Vagina (tissue), 2 donors: Measurements from ENCODE around the gene DCTN5. TPM values are rescaled to one million over a fixed set of nuclear protein-coding genes. Genes with fewer than 3 reads are reported as not detected.

Experiments used
- DNase-seq, 2 donors: peaks; one replicate each; pipeline ENCODE4 v3.0.0-alpha.2; 2017; ENCODE audit errors: extremely low spot score in 2 of 2
- H3K27ac ChIP-seq: fragments of 200-600 bp; sonication (generic); one replicate; pipeline ENCODE4 v1.5.1; 2019
- H3K27me3 ChIP-seq: fragments of 200-600 bp; sonication (generic); one replicate; pipeline ENCODE4 v1.5.1; 2019
- H3K36me3 ChIP-seq, 2 donors: fragments of 200-600 bp; sonication (generic); one replicate each; pipeline ENCODE4 v1.5.1; 2017 to 2019
- H3K4me1 ChIP-seq: fragments of 200-600 bp; sonication (generic); one replicate; pipeline ENCODE4 v1.5.1; 2019
- H3K4me3 ChIP-seq, 2 donors: fragments of 200-600 bp; sonication (generic); 1 replicate in 1 of 2; 2 replicates in 1 of 2; pipeline ENCODE4 v1.5.1; 2016 to 2019
- H3K9me3 ChIP-seq: fragments of 200-600 bp; sonication (generic); one replicate; pipeline ENCODE4 v1.5.1; 2019
- POLR2A ChIP-seq, 2 donors: fragments of 450-650 bp; IDR thresholded peaks; one replicate each; pipeline ENCODE4 v1.6.1; 2017; ENCODE audit warnings: antibody characterized with exemption in 2 of 2, mild to moderate bottlenecking in 2 of 2, moderate library complexity in 2 of 2
- POLR2AphosphoS5 ChIP-seq, 2 donors: sonication (generic); formaldehyde crosslinking; IDR thresholded peaks; one replicate each; pipeline ENCODE4 v1.9.0; 2017; ENCODE audit warnings: antibody characterized with exemption in 2 of 2, mild to moderate bottlenecking in 2 of 2, low read depth in 1 of 2; ENCODE audit not compliant: insufficient read depth in 1 of 2
- intact Hi-C: fragments of 100-400 bp; cut with DNase I; formaldehyde crosslinking; loops from one replicate; pipeline ENCODE4 v1.15.1; 2023
- total RNA-seq: library from RNA; depleted of rRNA; stranded (reverse); fragments of >200 nt; gene quantifications from one replicate; pipeline ENCODE4 v1.2.3, GENCODE V29; 2016
- TF ChIP-seq, protein P1 (sequence below), 3 experiments: fragments of 450-650 bp in 2 of 3; fragments of 200-600 bp in 1 of 3; sonication (generic) in 1 of 3; IDR thresholded peaks; one replicate each; pipeline ENCODE4 v1.5.1; 2017 to 2019; ENCODE audit warnings: antibody characterized with exemption in 3 of 3, mild to moderate bottlenecking in 2 of 3, moderate library complexity in 2 of 3

The DCTN5 gene
- total RNA-seq, 1 donor from 2014 or later: 23.6 TPM

DNA sequence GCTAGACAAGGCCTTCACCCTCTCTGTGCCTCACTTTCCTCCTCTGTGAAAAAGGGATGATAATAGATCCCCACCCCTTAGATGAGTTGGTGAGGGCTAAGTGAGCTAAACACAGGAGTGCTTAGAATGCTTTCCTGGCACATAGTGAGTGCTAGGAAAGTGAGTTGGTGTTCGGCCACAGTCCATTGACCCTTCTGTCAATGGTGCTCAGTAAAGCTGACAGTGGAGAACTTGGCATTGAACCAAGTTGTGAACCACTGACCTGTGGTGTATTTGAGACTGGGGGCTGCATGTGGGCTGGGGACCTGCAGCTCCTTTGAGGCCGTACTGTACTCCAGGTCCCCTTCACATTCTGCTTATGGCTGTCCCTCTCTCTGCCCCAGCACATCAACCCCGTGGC lies 42.2 kb downstream of the DCTN5 start:
- Histone ChIP-seq H3K27me3 (no peaks in the 10 kb centered on the region), H3K4me1 (peaks cover 14% of the 10 kb centered on the region), H3K4me3 (no peak overlapping the region), H3K9me3 (no peaks in the 10 kb centered on the region), H3K27ac (no peak overlapping the region), H3K36me3 (peaks cover 0 to 30% of the 10 kb centered on the region in 2 donors)
- TF ChIP-seq, protein P1, sequence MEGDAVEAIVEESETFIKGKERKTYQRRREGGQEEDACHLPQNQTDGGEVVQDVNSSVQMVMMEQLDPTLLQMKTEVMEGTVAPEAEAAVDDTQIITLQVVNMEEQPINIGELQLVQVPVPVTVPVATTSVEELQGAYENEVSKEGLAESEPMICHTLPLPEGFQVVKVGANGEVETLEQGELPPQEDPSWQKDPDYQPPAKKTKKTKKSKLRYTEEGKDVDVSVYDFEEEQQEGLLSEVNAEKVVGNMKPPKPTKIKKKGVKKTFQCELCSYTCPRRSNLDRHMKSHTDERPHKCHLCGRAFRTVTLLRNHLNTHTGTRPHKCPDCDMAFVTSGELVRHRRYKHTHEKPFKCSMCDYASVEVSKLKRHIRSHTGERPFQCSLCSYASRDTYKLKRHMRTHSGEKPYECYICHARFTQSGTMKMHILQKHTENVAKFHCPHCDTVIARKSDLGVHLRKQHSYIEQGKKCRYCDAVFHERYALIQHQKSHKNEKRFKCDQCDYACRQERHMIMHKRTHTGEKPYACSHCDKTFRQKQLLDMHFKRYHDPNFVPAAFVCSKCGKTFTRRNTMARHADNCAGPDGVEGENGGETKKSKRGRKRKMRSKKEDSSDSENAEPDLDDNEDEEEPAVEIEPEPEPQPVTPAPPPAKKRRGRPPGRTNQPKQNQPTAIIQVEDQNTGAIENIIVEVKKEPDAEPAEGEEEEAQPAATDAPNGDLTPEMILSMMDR (IDR thresholded peaks at IDR 0.05): no peak
- no peak for TF ChIP-seq POLR2A (IDR thresholded peaks at IDR 0.05)
- TF ChIP-seq POLR2AphosphoS5 (IDR thresholded peaks at IDR 0.05; ENCODE audit: insufficient read depth in 1 of 2, low read depth in 1 of 2): no peak
- intact Hi-C loops: no loop called here
- DNase-seq: no peak

DNA sequence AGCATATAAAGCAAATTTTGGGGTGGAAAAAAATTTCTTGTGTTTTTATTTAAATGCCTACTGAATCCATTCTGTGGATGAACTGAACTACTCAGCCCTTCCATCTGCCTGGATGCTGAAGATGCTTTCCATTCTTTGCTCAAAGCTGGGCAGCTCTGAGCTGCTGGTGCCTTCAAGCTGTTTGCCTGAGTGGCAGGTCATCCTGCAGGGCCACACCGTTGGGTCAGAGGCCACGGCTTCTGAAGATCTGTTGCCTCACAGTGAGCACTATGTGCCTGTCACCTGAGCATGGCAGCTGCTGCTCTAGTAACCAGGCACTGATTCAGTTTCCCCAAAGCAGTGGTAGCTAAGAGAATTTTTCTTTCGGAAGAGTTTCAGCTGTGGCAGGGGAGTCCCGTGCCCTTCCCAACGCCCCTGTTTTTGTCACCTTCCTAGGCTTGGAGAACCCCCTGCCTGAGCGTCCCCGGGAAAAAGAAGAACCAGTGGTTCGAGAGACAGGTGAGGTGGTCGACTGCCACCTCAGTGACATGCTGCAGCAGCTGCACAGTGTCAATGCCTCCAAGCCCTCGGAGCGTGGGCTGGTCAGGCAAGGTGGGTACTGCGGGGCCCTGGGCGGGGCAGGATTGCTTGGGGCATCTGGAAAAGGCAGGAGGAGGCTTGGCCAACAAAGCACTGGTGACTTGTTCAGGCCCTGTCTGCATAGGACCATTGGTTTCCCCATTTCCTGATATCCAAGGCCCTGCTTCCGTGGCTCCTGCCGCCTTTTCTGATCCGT lies 46.0 kb downstream of the DCTN5 start:
- Histone ChIP-seq H3K27ac (no peak overlapping the region), H3K4me3 (no peak overlapping the region), H3K36me3 (peaks cover 0 to 58% of the 10 kb centered on the region in 2 donors), H3K9me3 (no peaks in the 10 kb centered on the region), H3K4me1 (no peaks in the 10 kb centered on the region), H3K27me3 (no peaks in the 10 kb centered on the region)
- DNase-seq: no peak
- TF ChIP-seq, protein P1 (IDR thresholded peaks at IDR 0.05): no peak
- TF ChIP-seq POLR2AphosphoS5 (IDR thresholded peaks at IDR 0.05; ENCODE audit: insufficient read depth in 1 of 2, low read depth in 1 of 2): no peak
- no peak for TF ChIP-seq POLR2A (IDR thresholded peaks at IDR 0.05)
- intact Hi-C loops: no loop called here

DNA sequence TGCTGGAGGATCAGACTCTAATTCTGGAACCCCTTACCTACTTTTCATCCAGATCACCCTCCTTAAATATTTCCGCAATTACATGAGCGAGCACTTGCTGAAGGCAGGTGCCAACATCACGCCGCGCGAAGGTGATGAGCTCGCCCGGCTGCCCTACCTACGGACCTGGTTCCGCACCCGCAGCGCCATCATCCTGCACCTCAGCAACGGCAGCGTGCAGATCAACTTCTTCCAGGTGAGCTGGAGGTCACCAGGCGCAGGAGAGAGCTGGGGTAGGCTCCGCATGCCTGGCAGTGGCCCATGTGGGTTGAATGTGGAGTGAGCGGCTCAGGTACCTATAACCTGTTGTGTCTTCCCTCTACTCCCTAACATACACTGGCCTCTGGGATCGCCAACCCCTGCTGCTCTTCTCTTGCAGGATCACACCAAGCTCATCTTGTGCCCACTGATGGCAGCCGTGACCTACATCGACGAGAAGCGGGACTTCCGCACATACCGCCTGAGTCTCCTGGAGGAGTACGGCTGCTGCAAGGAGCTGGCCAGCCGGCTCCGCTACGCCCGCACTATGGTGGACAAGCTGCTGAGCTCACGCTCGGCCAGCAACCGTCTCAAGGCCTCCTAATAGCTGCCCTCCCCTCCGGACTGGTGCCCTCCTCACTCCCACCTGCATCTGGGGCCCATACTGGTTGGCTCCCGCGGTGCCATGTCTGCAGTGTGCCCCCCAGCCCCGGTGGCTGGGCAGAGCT lies 48.3 kb downstream of the DCTN5 start:
- intact Hi-C loops: no loop called here
- no peak overlapping the region for H3K27ac ChIP-seq
- H3K36me3 ChIP-seq: peaks cover 0 to 46% of the 10 kb centered on the region in 2 donors
- H3K9me3 ChIP-seq: no peaks in the 10 kb centered on the region
- no peaks in the 10 kb centered on the region for H3K27me3 ChIP-seq
- H3K4me3 ChIP-seq: no peak overlapping the region
- no peak for DNase-seq
- no peaks in the 10 kb centered on the region for H3K4me1 ChIP-seq
- TF ChIP-seq POLR2AphosphoS5 (IDR thresholded peaks at IDR 0.05; ENCODE audit: insufficient read depth in 1 of 2, low read depth in 1 of 2): no peak
- no peak for TF ChIP-seq POLR2A (IDR thresholded peaks at IDR 0.05)
- TF ChIP-seq, protein P1 (IDR thresholded peaks at IDR 0.05): no peak

DNA sequence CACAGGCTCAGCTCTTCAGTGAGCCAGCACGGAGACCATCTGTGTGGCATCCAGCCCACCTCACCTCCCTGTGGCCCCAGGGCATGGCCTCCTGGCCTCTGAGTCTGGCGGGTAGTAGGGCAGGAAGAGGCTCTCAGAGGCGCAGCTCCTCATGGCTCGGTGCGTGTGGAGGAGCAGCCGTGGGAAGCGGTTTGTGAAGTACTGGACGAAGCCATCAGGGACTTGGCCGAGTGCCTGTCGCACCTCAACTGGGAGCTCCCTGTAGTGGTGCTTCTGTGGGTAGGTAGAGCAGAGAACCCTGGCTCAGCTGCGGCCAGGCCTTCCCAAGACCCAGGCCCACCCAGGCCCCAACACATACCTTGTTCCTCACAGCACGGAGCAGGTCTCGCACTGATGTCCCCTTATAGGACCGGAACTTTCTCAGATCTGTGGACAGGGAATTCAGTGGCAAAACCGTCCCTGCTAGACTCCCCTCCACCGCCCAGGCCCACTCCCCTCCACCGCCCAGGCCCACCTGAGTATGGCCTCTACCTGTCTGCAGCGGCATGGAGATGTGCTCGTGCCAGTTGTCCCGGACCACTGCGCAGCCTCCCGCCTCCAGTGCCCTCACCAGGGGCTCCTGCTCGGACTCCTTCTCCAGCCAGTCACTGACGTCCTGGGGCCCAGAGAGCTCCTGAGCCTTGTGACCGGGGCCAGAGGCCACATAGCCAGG lies 49.7 kb downstream of the DCTN5 start:
- Histone ChIP-seq H3K27me3 (no peaks in the 10 kb centered on the region), H3K9me3 (no peaks in the 10 kb centered on the region), H3K27ac (no peak overlapping the region), H3K4me1 (peaks cover 5% of the 10 kb centered on the region), H3K36me3 (peaks cover 0 to 45% of the 10 kb centered on the region in 2 donors), H3K4me3 (no peak overlapping the region)
- TF ChIP-seq POLR2A (IDR thresholded peaks at IDR 0.05) (no peak), POLR2AphosphoS5 (IDR thresholded peaks at IDR 0.05; ENCODE audit: insufficient read depth in 1 of 2, low read depth in 1 of 2) (no peak)
- TF ChIP-seq, protein P1 (IDR thresholded peaks at IDR 0.05): no peak
- DNase-seq: no peak
- intact Hi-C loops: no loop called here
